Subcutaneous adipose tissue (tissue), 4 donors: ENCODE data around the gene NEU3. TPM values are rescaled to one million over a fixed set of nuclear protein-coding genes. Genes with fewer than 3 reads are reported as not detected.

ENCODE experiments used
- total RNA-seq, 4 donors: library from RNA; depleted of rRNA; stranded (reverse); fragments of >200 nt; gene quantifications; one replicate each; pipeline ENCODE4 v1.1.0, GENCODE V29; 2016
- TF ChIP-seq, protein P1 (sequence below): fragments of 450-650 bp; IDR thresholded peaks from one replicate; pipeline ENCODE4 v1.5.1; 2016; ENCODE audit warnings: low read depth, mild to moderate bottlenecking, control low read depth, antibody characterized with exemption, moderate library complexity

NEU3 gene
- total RNA-seq, 4 donors from 2014 or later: 7.9 to 16.5 (median 9.9) TPM

DNA sequence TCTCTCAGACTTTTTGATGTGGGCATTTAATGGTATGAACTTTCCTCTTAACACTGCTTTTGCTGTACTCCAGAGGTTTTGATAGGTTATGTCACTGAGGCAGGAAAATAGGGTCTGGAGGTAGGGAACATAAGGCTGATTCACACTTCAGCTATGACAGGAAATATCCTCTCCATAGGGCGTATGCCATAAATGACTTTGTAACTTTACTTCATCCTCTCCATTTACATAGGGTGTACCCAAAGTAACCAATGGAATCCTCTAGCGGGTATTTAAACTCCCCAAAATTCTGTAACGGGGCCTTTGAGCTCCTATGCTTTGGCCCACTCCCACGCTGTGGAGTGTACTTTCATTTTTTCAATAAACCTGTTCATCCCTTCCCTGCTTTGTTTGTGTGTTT, 58.5 kb downstream of the NEU3 start:
- TF ChIP-seq, protein P1, sequence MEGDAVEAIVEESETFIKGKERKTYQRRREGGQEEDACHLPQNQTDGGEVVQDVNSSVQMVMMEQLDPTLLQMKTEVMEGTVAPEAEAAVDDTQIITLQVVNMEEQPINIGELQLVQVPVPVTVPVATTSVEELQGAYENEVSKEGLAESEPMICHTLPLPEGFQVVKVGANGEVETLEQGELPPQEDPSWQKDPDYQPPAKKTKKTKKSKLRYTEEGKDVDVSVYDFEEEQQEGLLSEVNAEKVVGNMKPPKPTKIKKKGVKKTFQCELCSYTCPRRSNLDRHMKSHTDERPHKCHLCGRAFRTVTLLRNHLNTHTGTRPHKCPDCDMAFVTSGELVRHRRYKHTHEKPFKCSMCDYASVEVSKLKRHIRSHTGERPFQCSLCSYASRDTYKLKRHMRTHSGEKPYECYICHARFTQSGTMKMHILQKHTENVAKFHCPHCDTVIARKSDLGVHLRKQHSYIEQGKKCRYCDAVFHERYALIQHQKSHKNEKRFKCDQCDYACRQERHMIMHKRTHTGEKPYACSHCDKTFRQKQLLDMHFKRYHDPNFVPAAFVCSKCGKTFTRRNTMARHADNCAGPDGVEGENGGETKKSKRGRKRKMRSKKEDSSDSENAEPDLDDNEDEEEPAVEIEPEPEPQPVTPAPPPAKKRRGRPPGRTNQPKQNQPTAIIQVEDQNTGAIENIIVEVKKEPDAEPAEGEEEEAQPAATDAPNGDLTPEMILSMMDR: no peak

DNA sequence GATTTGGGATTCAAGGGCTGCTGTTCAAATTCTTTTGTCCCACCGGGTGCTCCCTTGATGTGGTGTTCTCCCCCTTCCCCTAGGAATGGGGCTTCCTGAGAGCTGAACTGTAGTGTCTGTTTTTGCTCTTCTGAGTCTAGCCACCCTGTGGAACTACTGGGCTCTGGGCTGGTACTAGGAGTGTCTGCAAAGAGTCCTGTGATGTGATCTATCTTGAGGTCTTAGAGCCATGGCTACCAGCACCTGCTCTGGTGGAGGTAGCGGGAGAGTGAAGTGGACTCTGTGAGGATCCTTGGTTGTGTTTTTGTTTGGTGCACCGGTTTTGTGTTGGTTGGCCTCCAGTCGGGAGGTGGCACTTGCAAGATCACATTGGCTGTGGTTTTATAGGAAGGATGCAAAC, 61.8 kb downstream of the NEU3 start:
- TF ChIP-seq, protein P1: no peak

DNA sequence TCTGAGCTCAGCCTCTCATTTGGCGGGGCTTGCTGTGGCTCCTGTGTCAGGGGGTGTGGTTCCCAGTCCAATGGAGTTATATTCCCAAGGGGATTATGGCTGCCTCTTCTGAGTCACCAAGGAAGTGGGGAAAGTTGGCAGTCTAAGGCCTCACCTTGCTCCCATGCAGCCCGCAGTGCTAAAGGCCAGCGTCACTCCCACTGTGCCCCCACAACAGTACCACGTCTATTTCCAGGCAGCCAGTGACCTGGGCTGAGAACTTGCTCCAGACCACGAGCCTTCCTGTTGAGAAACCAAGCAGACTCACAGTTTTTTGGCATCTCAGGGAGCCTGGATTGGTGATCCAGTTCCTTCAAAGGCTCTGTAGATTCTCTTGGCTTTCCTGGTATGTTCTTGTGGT, 62.3 kb downstream of the NEU3 start:
- TF ChIP-seq, protein P1: no peak

DNA sequence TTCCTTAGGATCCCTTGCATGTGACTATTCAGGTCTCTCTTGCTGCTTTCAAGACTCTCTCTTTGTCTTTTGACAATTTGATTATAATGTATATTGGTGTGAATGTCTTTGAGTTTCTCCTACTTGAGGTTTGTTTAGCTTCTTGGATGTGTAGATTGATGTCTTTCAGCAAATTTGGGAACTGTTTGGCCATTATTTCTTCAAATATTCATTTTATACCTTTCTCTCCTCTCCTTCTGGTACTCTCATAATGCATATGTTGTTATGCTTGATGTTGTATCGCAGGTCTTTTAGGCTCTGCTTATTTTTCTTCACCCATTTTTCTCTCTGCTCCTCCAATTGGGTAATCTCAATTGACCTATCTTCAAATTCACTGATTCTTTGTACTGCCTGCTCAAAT, 63.7 kb downstream of the NEU3 start:
- TF ChIP-seq, protein P1: no peak

DNA sequence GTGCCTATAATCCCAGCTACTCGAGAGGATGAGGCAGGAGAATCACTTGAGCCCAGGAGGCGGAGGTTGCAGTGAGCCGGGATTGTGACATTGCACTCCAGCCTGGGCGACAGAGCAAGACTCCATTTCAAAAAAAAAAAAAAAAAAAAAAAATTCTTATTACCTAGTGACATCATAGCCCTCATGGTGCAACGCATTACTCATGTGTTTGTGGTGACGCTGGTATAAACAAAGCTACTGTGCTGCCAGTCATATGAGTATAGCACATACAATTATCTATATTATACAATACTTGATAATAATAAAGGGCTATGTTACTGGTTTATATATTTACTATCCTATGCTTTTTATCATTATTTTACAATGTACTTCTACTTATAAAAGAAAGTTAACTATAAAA, 66.8 kb downstream of the NEU3 start:
- TF ChIP-seq, protein P1: no peak

DNA sequence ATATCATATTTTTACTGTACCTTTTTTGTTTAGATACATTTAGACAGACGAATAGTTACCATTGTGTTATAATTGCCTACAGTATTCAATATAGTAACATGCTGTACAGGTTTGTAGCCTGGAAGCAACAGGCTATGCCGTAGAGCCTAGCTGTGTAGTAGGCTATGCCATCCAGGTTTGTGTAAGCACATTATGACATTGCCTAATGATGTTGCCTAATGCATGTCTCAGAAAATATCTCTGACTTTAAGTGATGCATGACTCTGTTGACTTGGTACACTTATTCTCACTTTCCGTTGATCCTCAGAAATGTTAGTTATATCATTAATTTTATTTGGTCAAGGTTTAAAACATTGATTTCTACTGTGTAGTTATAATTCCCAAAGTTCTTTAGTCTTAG, 68.1 kb downstream of the NEU3 start:
- TF ChIP-seq, protein P1: no peak

DNA sequence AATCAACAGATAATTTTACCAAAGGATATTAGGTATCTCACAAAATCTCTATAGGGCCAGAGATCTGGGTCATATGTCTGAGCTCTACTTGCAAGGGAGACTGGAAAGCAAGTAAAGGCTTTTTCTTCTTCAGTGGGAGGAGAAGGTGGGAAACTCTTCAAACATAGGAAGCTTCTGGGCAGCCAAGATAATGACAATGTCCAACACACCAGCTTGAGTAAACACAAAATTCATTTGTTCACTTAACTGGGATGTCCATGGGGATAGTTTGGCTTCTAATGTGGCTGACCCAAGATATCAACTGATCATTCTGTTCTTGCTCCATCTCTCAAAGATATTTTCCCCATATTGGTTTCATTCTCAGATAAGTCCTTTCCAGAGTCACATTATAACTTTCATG, 70.6 kb downstream of the NEU3 start:
- TF ChIP-seq, protein P1: no peak

DNA sequence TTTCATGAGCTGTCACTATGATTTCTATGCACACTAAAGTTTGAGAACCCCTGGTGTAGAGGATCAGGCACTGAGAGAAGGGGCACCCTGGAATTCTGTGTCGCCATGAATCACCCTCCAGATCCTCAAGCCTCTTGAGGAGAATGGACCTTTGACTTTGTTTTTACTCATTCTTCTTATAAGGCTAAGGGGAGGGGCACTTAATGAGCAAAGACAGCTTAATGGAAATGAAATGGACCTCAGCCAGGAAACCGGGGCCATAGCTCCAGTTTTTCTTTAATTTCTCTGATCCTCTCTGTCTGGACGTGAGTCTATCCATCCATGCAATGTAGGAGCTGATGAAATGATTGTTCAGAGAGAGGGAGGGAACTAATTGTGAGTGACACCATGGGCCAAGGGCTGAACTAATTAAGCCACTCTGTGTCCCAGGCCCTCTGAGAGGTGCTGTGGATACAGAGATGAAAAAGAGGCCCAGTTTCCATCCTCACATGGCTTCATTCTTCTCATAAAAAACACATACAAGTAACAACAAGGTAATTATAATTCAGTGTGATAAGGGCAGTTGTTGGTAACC, 75.1 kb downstream of the NEU3 start:
- TF ChIP-seq, protein P1: no peak
